Measurements from ENCODE around the gene EFCAB13. TPM values are rescaled to one million over a fixed set of nuclear protein-coding genes. Genes with fewer than 3 reads are reported as not detected.

EFCAB13 gene
- total RNA-seq (2022) (1.1 and 1.4 TPM in 2 replicates), Bru-seq, nascent RNA (percentile 36 among the genes with signal in this experiment), BruChase-seq, experiment 1, labeled RNA remaining after a 6-hour chase (percentile 46 among the genes with signal in this experiment), BruChase-seq, experiment 2, labeled RNA remaining after a 2-hour chase (percentile 44 among the genes with signal in this experiment)
- long read RNA-seq, partial matches to known transcripts, result 0 of 1 reads
- long read RNA-seq, other reads (novel, unspliced or antisense), result 1 of 1 reads

- CTCF ChIA-PET, result interaction anchor here (0.6 kb wide), 1 partner anchor 89 kb away, joined by 4 read pairs; no protein-coding TSS in a partner anchor
- H3K27me3 Mint-ChIP-seq (ENCODE audit: insufficient read depth, unreplicated experiment), result no peaks in the 10 kb centered on the region
- TF ChIP-seq CTCF (IDR thresholded peaks at IDR 0.05; ENCODE audit: unreplicated experiment), result no peak
- peaks cover 14% of the 10 kb centered on the region for H3K36me3 Mint-ChIP-seq (ENCODE audit: insufficient read depth, unreplicated experiment)
- H3K9me3 Mint-ChIP-seq (ENCODE audit: unreplicated experiment), result peaks cover 7% of the 10 kb centered on the region
- intact Hi-C loops (cut with micrococcal nuclease), result no loop called here
- H3K27ac Mint-ChIP-seq (ENCODE audit: low read depth, unreplicated experiment), result peak within 1 kb of the TSS; percentile 89
- POLR2A ChIA-PET, result interaction anchor here (0.6 to 1.3 kb wide), 3 partner anchors 8 to 1431 kb away, joined by 3 to 6 read pairs (median 6); no protein-coding TSS in a partner anchor
- peak within 1 kb of the TSS; percentile 80 for H3K4me3 Mint-ChIP-seq (ENCODE audit: unreplicated experiment)
- DNase-seq (ENCODE audit: unreplicated experiment), result peak; percentile 74
- H3K4me1 Mint-ChIP-seq (ENCODE audit: insufficient read depth, unreplicated experiment), result peaks cover 6% of the 10 kb centered on the region
- TSS peak; percentile 84 for BruUV-seq (replicated peaks)
Observed at GRCh38 chr17:47323382-47324223, at the start of gene EFCAB13. EFCAB13 (plus strand) TSS chr17:47323955; CDS start chr17:47328354, 4,399 bp downstream.

GRCh38 chr17:47274319-47275069 lies 49.3 kb upstream of the EFCAB13 start:
- peaks cover 10% of the 10 kb centered on the region for H3K36me3 Mint-ChIP-seq (ENCODE audit: insufficient read depth, unreplicated experiment)
- TF ChIP-seq CTCF (IDR thresholded peaks at IDR 0.05; ENCODE audit: unreplicated experiment), result no peak
- no peaks in the 10 kb centered on the region for H3K27me3 Mint-ChIP-seq (ENCODE audit: insufficient read depth, unreplicated experiment)
- H3K27ac Mint-ChIP-seq (ENCODE audit: low read depth, unreplicated experiment), result no peak overlapping the region
- peaks cover 1% of the 10 kb centered on the region for H3K9me3 Mint-ChIP-seq (ENCODE audit: unreplicated experiment)
- no TSS peak for BruUV-seq (replicated peaks)
- CTCF ChIA-PET, result interaction anchor here (0.5 kb wide), 1 partner anchor 207 kb away, joined by 5 read pairs; no protein-coding TSS in a partner anchor
- intact Hi-C loops (cut with micrococcal nuclease), result loop anchor here (5.0 kb wide), 2 partner anchors 32 to 43 kb away; no protein-coding TSS in a partner anchor
- POLR2A ChIA-PET, result interaction anchor here (0.7 kb wide), 1 partner anchor 17 kb away, joined by 3 read pairs; no protein-coding TSS in a partner anchor
- peaks cover 31% of the 10 kb centered on the region for H3K4me1 Mint-ChIP-seq (ENCODE audit: insufficient read depth, unreplicated experiment)
- no peak overlapping the region for H3K4me3 Mint-ChIP-seq (ENCODE audit: unreplicated experiment)
- DNase-seq (ENCODE audit: unreplicated experiment), result no peak

GRCh38 chr17:47275245-47275984 lies 48.3 kb upstream of the EFCAB13 start:
- Mint-ChIP-seq H3K9me3 (ENCODE audit: unreplicated experiment) (no peaks in the 10 kb centered on the region), H3K27me3 (ENCODE audit: insufficient read depth, unreplicated experiment) (no peaks in the 10 kb centered on the region), H3K4me3 (ENCODE audit: unreplicated experiment) (no peak overlapping the region), H3K36me3 (ENCODE audit: insufficient read depth, unreplicated experiment) (peaks cover 10% of the 10 kb centered on the region), H3K4me1 (ENCODE audit: insufficient read depth, unreplicated experiment) (peaks cover 39% of the 10 kb centered on the region), H3K27ac (ENCODE audit: low read depth, unreplicated experiment) (no peak overlapping the region)
- no TSS peak for BruUV-seq (replicated peaks)
- intact Hi-C loops (cut with micrococcal nuclease), result loop anchor here (5.0 kb wide), 2 partner anchors 33 to 42 kb away; no protein-coding TSS in a partner anchor
- ChIA-PET POLR2A (interaction anchor here (0.6 to 0.7 kb wide), 2 partner anchors 16 to 32 kb away, joined by 3 read pairs; no protein-coding TSS in a partner anchor), CTCF (interaction anchor here (0.5 kb wide), 1 partner anchor 206 kb away, joined by 5 read pairs; no protein-coding TSS in a partner anchor)
- peak; percentile 67 for DNase-seq (ENCODE audit: unreplicated experiment)
- no peak for TF ChIP-seq CTCF (IDR thresholded peaks at IDR 0.05; ENCODE audit: unreplicated experiment)

All from MCF 10A (cell line).